MG63 (cell line): ENCODE measurements around the gene ZFAND6. TPM values are rescaled to one million over a fixed set of nuclear protein-coding genes. Genes with fewer than 3 reads are reported as not detected.
"Not testable (repeated sequence)": the region's sequence is repeated elsewhere in the genome, so short reads cannot be mapped to it uniquely, and the experiment has no call there.

Experiments used
- DNase-seq: peaks from one replicate; pipeline ENCODE4 v3.0.0-alpha.2; 2020
- H3K27me3 ChIP-seq: fragments of 250-450 bp; sonication (Bioruptor Pico); 2 replicates; pipeline ENCODE4 v1.5.1; 2020; ENCODE audit warnings: mild to moderate bottlenecking, moderate library complexity
- H3K36me3 ChIP-seq: fragments of 250-450 bp; sonication (Bioruptor Pico); 2 replicates; pipeline ENCODE4 v1.5.1; 2020; ENCODE audit warnings: mild to moderate bottlenecking, moderate library complexity
- H3K4me3 ChIP-seq: fragments of 250-450 bp; sonication (Bioruptor Pico); 2 replicates; pipeline ENCODE4 v1.5.1; 2020; ENCODE audit warnings: mild to moderate bottlenecking, moderate library complexity
- H3K9me3 ChIP-seq: fragments of 250-450 bp; sonication (Bioruptor Pico); 2 replicates; pipeline ENCODE4 v1.5.1; 2020; ENCODE audit warnings: mild to moderate bottlenecking, moderate library complexity
- total RNA-seq: library from RNA; depleted of rRNA; stranded (reverse); fragments of >200 nt; shearing (Covaris generic); gene quantifications from 2 replicates; pipeline ENCODE4 v1.2.3, GENCODE V29; 2014; ENCODE audit warnings: low replicate concordance

ZFAND6 gene
- total RNA-seq, 1 experiment from 2014 or later: 174 TPM

- no peak for DNase-seq
- no peaks in the 10 kb centered on the region for H3K9me3 ChIP-seq
- peak overlapping the region; percentile 49 for H3K4me3 ChIP-seq
- H3K36me3 ChIP-seq: peaks cover 15% of the 10 kb centered on the region
- no peaks in the 10 kb centered on the region for H3K27me3 ChIP-seq
Measured at GRCh38 chr15:80151576-80151975, 92.1 kb downstream of the ZFAND6 start.

GRCh38 chr15:80152180-80152895, 92.9 kb downstream of the ZFAND6 start:
- DNase-seq: peak; percentile 99
- Histone ChIP-seq H3K27me3 (no peaks in the 10 kb centered on the region), H3K36me3 (peaks cover 18% of the 10 kb centered on the region), H3K9me3 (no peaks in the 10 kb centered on the region), H3K4me3 (peak overlapping the region; percentile 92)

- H3K27me3 ChIP-seq: no peaks in the 10 kb centered on the region
- H3K9me3 ChIP-seq: no peaks in the 10 kb centered on the region
- H3K4me3 ChIP-seq: peak within 1 kb of the TSS; percentile 92
- H3K36me3 ChIP-seq: peaks cover 24% of the 10 kb centered on the region
- peak; percentile 46 for DNase-seq
Measured at GRCh38 chr15:80152896-80153876, 93.7 kb downstream of the ZFAND6 start, which contains the start of gene FAH. Gene FAH, plus strand, starts transcription at chr15:80152999. Its CDS starts 56 bp downstream, at chr15:80153055.

- Histone ChIP-seq H3K4me3 (peak overlapping the region; percentile 92), H3K36me3 (peaks cover 28% of the 10 kb centered on the region)
- no peak for DNase-seq
Measured at GRCh38 chr15:80153900-80154299, 94.4 kb downstream of the ZFAND6 start.

GRCh38 chr15:80154336-80154735, 94.9 kb downstream of the ZFAND6 start:
- Histone ChIP-seq H3K4me3 (no peak overlapping the region; the same call in 1 of the 2 replicates), H3K27me3 (no peaks in the 10 kb centered on the region), H3K36me3 (peaks cover 30% of the 10 kb centered on the region), H3K9me3 (no peaks in the 10 kb centered on the region)
- DNase-seq: no peak

More at GRCh38 chr15:80153900-80154299, 94.4 kb downstream of the ZFAND6 start:
- no peaks in the 10 kb centered on the region for H3K27me3 ChIP-seq
- H3K9me3 ChIP-seq: no peaks in the 10 kb centered on the region

- H3K27me3 ChIP-seq: no peaks in the 10 kb centered on the region
- peaks cover 36% of the 10 kb centered on the region for H3K36me3 ChIP-seq
- no peak overlapping the region for H3K4me3 ChIP-seq
- DNase-seq: no peak
- H3K9me3 ChIP-seq: no peaks in the 10 kb centered on the region
Measured at GRCh38 chr15:80155001-80155377, 95.5 kb downstream of the ZFAND6 start.

- not testable (repeated sequence) for H3K9me3 ChIP-seq, H3K4me3 ChIP-seq, H3K27me3 ChIP-seq
- peaks cover 42% of the 10 kb centered on the region for H3K36me3 ChIP-seq
- DNase-seq: peak; percentile 56
Measured at GRCh38 chr15:80155378-80156175, 96.1 kb downstream of the ZFAND6 start.

- H3K36me3 ChIP-seq: peaks cover 47% of the 10 kb centered on the region
- H3K27me3 ChIP-seq: no peaks in the 10 kb centered on the region
- no peaks in the 10 kb centered on the region for H3K9me3 ChIP-seq
- H3K4me3 ChIP-seq: no peak overlapping the region
- no peak for DNase-seq
Measured at GRCh38 chr15:80156176-80156720, 96.8 kb downstream of the ZFAND6 start.

GRCh38 chr15:80157215-80157614, 97.7 kb downstream of the ZFAND6 start:
- Histone ChIP-seq H3K36me3 (peaks cover 54% of the 10 kb centered on the region), H3K9me3 (no peaks in the 10 kb centered on the region), H3K4me3 (no peak overlapping the region), H3K27me3 (no peaks in the 10 kb centered on the region)
- DNase-seq: no peak

GRCh38 chr15:80159301-80159700, 99.8 kb downstream of the ZFAND6 start:
- no peaks in the 10 kb centered on the region for H3K27me3 ChIP-seq
- DNase-seq: no peak
- H3K4me3 ChIP-seq: no peak overlapping the region
- no peaks in the 10 kb centered on the region for H3K9me3 ChIP-seq
- peaks cover 70% of the 10 kb centered on the region for H3K36me3 ChIP-seq

GRCh38 chr15:80159811-80160569, 100.5 kb downstream of the ZFAND6 start:
- no peaks in the 10 kb centered on the region for H3K27me3 ChIP-seq
- H3K9me3 ChIP-seq: no peaks in the 10 kb centered on the region
- no peak overlapping the region for H3K4me3 ChIP-seq
- peak; percentile 92 for DNase-seq
- peaks cover 68% of the 10 kb centered on the region for H3K36me3 ChIP-seq

- Histone ChIP-seq H3K27me3 (no peaks in the 10 kb centered on the region), H3K4me3 (no peak overlapping the region), H3K36me3 (peaks cover 62% of the 10 kb centered on the region), H3K9me3 (no peaks in the 10 kb centered on the region)
- DNase-seq: peak; percentile 92
Measured at GRCh38 chr15:80160570-80161156, 101.2 kb downstream of the ZFAND6 start.

GRCh38 chr15:80161468-80162016, 102.1 kb downstream of the ZFAND6 start:
- H3K9me3 ChIP-seq: no peaks in the 10 kb centered on the region
- no peak overlapping the region for H3K4me3 ChIP-seq
- H3K36me3 ChIP-seq: peaks cover 61% of the 10 kb centered on the region
- no peaks in the 10 kb centered on the region for H3K27me3 ChIP-seq
- no peak for DNase-seq

- no peak overlapping the region for H3K4me3 ChIP-seq
Measured at GRCh38 chr15:80162059-80162554, 102.6 kb downstream of the ZFAND6 start.

GRCh38 chr15:80163217-80163616, 103.7 kb downstream of the ZFAND6 start:
- H3K27me3 ChIP-seq: no peaks in the 10 kb centered on the region
- no peaks in the 10 kb centered on the region for H3K9me3 ChIP-seq
- no peak overlapping the region for H3K4me3 ChIP-seq
- H3K36me3 ChIP-seq: peaks cover 54% of the 10 kb centered on the region
- no peak for DNase-seq

More at GRCh38 chr15:80162059-80162554, 102.6 kb downstream of the ZFAND6 start:
- H3K36me3 ChIP-seq: peaks cover 59% of the 10 kb centered on the region
- DNase-seq: no peak
- no peaks in the 10 kb centered on the region for H3K27me3 ChIP-seq
- no peaks in the 10 kb centered on the region for H3K9me3 ChIP-seq
